Upper lobe of left lung (tissue), 6 donors: ENCODE data around the gene THOC5. TPM values are rescaled to one million over a fixed set of nuclear protein-coding genes. Genes with fewer than 3 reads are reported as not detected.

Experiments
- ATAC-seq, 2 donors: fragments of 200-7000 bp; cut with Tn5 transposase; one replicate each; pipeline ENCODE4 v1.9.1; 2022; ENCODE audit warnings: mild to moderate bottlenecking in 2 of 2, moderate library complexity in 2 of 2; ENCODE audit not compliant: low FRiP score in 2 of 2
- DNase-seq, 2 donors: peaks; one replicate each; pipeline ENCODE4 v3.0.0-alpha.2; 2019 to 2020
- H3K27ac ChIP-seq, 4 donors: fragments of 200-600 bp; sonication (generic); one replicate each; pipeline ENCODE4 v1.5.1; 2016 to 2019
- H3K27me3 ChIP-seq, 4 donors: fragments of 200-600 bp; sonication (generic); one replicate each; pipeline ENCODE4 v1.5.1; 2017 to 2019
- H3K36me3 ChIP-seq, 4 donors: fragments of 200-600 bp; sonication (generic); one replicate each; pipeline ENCODE4 v1.5.1; 2016 to 2019
- H3K4me1 ChIP-seq, 4 donors: fragments of 200-600 bp; sonication (generic); one replicate each; pipeline ENCODE4 v1.5.1; 2018 to 2019
- H3K4me3 ChIP-seq, 4 donors: fragments of 200-600 bp; sonication (generic); one replicate each; pipeline ENCODE4 v1.5.1; 2017 to 2019; ENCODE audit warnings: mild to moderate bottlenecking in 2 of 4, moderate library complexity in 1 of 4
- H3K9me3 ChIP-seq, 4 donors: fragments of 200-600 bp; sonication (generic); one replicate each; pipeline ENCODE4 v1.5.1; 2018 to 2019
- CTCF ChIP-seq, 6 experiments: fragments of 450-650 bp in 4 of 6; fragments of 200-600 bp in 2 of 6; sonication (generic) in 2 of 6; IDR thresholded peaks; one replicate each; pipeline ENCODE4 v1.5.1; 2016 to 2019; ENCODE audit warnings: antibody characterized with exemption in 6 of 6
- EP300 ChIP-seq, 4 donors: sonication (generic); formaldehyde crosslinking; IDR thresholded peaks; one replicate each; pipeline ENCODE4 v1.5.1; 2017; ENCODE audit warnings: antibody characterized with exemption in 4 of 4, control low read depth in 2 of 4
- POLR2A ChIP-seq, 4 donors: fragments of 450-650 bp; IDR thresholded peaks; one replicate each; pipeline ENCODE4 v1.5.1; 2016 to 2017; ENCODE audit warnings: antibody characterized with exemption in 4 of 4, mild to moderate bottlenecking in 2 of 4
- POLR2AphosphoS5 ChIP-seq, 2 donors: sonication (generic); formaldehyde crosslinking; IDR thresholded peaks; one replicate each; pipeline ENCODE4 v1.5.1; 2017; ENCODE audit warnings: antibody characterized with exemption in 2 of 2
- WGBS, 2 donors: methylation state at CpG; one replicate each; pipeline ENCODE4 v1.1.5; 2017 to 2018; 5-methylcytosine and 5-hydroxymethylcytosine counted together
- total RNA-seq, 6 donors: library from RNA; depleted of rRNA in 4 of 6; stranded (reverse); fragments of >200 nt in 4 of 6; gene quantifications; one replicate each; pipeline versions ENCODE4 v1.1.0 to v1.2.1, GENCODE V29; 2016 to 2021
- donor health status: DM: no; HTN: no; CAD: no; lungs with moderate emphysema.
- donor health status: DM: no; HTN: yes; CAD: no; lungs with severe emphysema.

The THOC5 gene
- total RNA-seq, 6 donors from 2014 or later, result 30.1 to 126 (median 57.4) TPM

- no peak overlapping the region for H3K27ac ChIP-seq
- DNase-seq, result no peak
- H3K36me3 ChIP-seq, result peaks cover 46 to 99% (median 80%) of the 10 kb centered on the region in 4 donors
- no peaks in the 10 kb centered on the region for H3K27me3 ChIP-seq
- H3K9me3 ChIP-seq, result no peaks in the 10 kb centered on the region
- H3K4me1 ChIP-seq, result no peaks in the 10 kb centered on the region
- TF ChIP-seq POLR2A (IDR thresholded peaks at IDR 0.05) (no peak), EP300 (IDR thresholded peaks at IDR 0.05) (no peak), CTCF (IDR thresholded peaks at IDR 0.05) (no peak), POLR2AphosphoS5 (IDR thresholded peaks at IDR 0.05) (no peak)
- ATAC-seq, result no peak
- 72 to 88% methylated on average over 5 of the region's 5 CpGs for WGBS, 2 donors
- no peak overlapping the region for H3K4me3 ChIP-seq
These were observed 36.2 kb downstream of the THOC5 start for GRCh38 chr22:29517215-29517908.

- Histone ChIP-seq H3K9me3 (no peaks in the 10 kb centered on the region), H3K4me3 (no peak overlapping the region), H3K27me3 (no peaks in the 10 kb centered on the region), H3K27ac (no peak overlapping the region), H3K4me1 (no peaks in the 10 kb centered on the region), H3K36me3 (peaks cover 34 to 99% (median 83%) of the 10 kb centered on the region in 4 donors)
- ATAC-seq (no peak), DNase-seq (no peak)
- TF ChIP-seq POLR2AphosphoS5 (IDR thresholded peaks at IDR 0.05) (no peak), EP300 (IDR thresholded peaks at IDR 0.05) (no peak)
- WGBS, 2 donors, result 83 to 92% methylated on average over 4 of the region's 4 CpGs
These were observed 41.5 kb downstream of the THOC5 start for GRCh38 chr22:29512031-29512430.

GRCh38 chr22:29511126-29511862, 42.3 kb downstream of the THOC5 start:
- no peak for TF ChIP-seq POLR2AphosphoS5 (IDR thresholded peaks at IDR 0.05)
- TF ChIP-seq EP300 (IDR thresholded peaks at IDR 0.05), result no peak
- TF ChIP-seq CTCF (IDR thresholded peaks at IDR 0.05), result no peak
- no peak for TF ChIP-seq POLR2A (IDR thresholded peaks at IDR 0.05)
- Histone ChIP-seq H3K27ac (no peak overlapping the region), H3K36me3 (peaks cover 29 to 99% (median 81%) of the 10 kb centered on the region in 4 donors), H3K4me1 (no peaks in the 10 kb centered on the region), H3K9me3 (no peaks in the 10 kb centered on the region), H3K4me3 (no peak overlapping the region), H3K27me3 (no peaks in the 10 kb centered on the region)
- ATAC-seq (no peak), DNase-seq (no peak)
- WGBS, 2 donors, result 94 to 97% methylated on average over 5 to 8 of the region's 8 CpGs

GRCh38 chr22:29510542-29510941, 43.0 kb downstream of the THOC5 start:
- ATAC-seq (no peak), DNase-seq (no peak)
- H3K36me3 ChIP-seq, result peaks cover 21 to 98% (median 76%) of the 10 kb centered on the region in 4 donors
- no peak overlapping the region for H3K4me3 ChIP-seq
- no peaks in the 10 kb centered on the region for H3K4me1 ChIP-seq
- H3K27ac ChIP-seq, result no peak overlapping the region
- TF ChIP-seq CTCF (IDR thresholded peaks at IDR 0.05), result no peak
- no peak for TF ChIP-seq POLR2A (IDR thresholded peaks at IDR 0.05)
- TF ChIP-seq POLR2AphosphoS5 (IDR thresholded peaks at IDR 0.05), result no peak
- no peak for TF ChIP-seq EP300 (IDR thresholded peaks at IDR 0.05)
- WGBS, 2 donors, result 79 to 94% methylated on average over 2 of the region's 2 CpGs
- no peaks in the 10 kb centered on the region for H3K9me3 ChIP-seq
- H3K27me3 ChIP-seq, result no peaks in the 10 kb centered on the region

GRCh38 chr22:29509815-29510214, 43.7 kb downstream of the THOC5 start:
- DNase-seq (no peak), ATAC-seq (no peak)
- no peaks in the 10 kb centered on the region for H3K4me1 ChIP-seq
- WGBS, 2 donors, result 90 to 96% methylated on average over 1 of the region's 1 CpG
- peaks cover 21 to 93% (median 69%) of the 10 kb centered on the region in 4 donors for H3K36me3 ChIP-seq
- H3K27ac ChIP-seq, result no peak overlapping the region
- no peak for TF ChIP-seq EP300 (IDR thresholded peaks at IDR 0.05)
- TF ChIP-seq POLR2A (IDR thresholded peaks at IDR 0.05), result no peak
- no peak for TF ChIP-seq CTCF (IDR thresholded peaks at IDR 0.05)
- TF ChIP-seq POLR2AphosphoS5 (IDR thresholded peaks at IDR 0.05), result no peak
- no peak overlapping the region for H3K4me3 ChIP-seq
- no peaks in the 10 kb centered on the region for H3K9me3 ChIP-seq
- H3K27me3 ChIP-seq, result no peaks in the 10 kb centered on the region
